Transverse colon (tissue), 4 donors: ENCODE measurements around the gene RNF115.

Source experiments
- CTCF ChIP-seq, 5 experiments: fragments of 200-600 bp in 3 of 5; fragments of 450-650 bp in 2 of 5; sonication (generic) in 3 of 5; IDR thresholded peaks; 1 replicate in 2 of 5; 2 replicates in 3 of 5; pipeline ENCODE4 v1.5.1; 2016 to 2017; ENCODE audit warnings: antibody characterized with exemption in 5 of 5, inconsistent platforms in 3 of 5, mild to moderate bottlenecking in 2 of 5, moderate library complexity in 1 of 5
- POLR2A ChIP-seq: fragments of 450-650 bp; IDR thresholded peaks from one replicate; pipeline ENCODE4 v1.6.1; 2016; ENCODE audit warnings: antibody characterized with exemption, mild to moderate bottlenecking, moderate library complexity
- POLR2AphosphoS5 ChIP-seq, 3 donors: sonication (generic); formaldehyde crosslinking; IDR thresholded peaks; one replicate each; pipeline ENCODE4 v1.6.1; 2016; ENCODE audit warnings: antibody characterized with exemption in 3 of 3

DNA sequence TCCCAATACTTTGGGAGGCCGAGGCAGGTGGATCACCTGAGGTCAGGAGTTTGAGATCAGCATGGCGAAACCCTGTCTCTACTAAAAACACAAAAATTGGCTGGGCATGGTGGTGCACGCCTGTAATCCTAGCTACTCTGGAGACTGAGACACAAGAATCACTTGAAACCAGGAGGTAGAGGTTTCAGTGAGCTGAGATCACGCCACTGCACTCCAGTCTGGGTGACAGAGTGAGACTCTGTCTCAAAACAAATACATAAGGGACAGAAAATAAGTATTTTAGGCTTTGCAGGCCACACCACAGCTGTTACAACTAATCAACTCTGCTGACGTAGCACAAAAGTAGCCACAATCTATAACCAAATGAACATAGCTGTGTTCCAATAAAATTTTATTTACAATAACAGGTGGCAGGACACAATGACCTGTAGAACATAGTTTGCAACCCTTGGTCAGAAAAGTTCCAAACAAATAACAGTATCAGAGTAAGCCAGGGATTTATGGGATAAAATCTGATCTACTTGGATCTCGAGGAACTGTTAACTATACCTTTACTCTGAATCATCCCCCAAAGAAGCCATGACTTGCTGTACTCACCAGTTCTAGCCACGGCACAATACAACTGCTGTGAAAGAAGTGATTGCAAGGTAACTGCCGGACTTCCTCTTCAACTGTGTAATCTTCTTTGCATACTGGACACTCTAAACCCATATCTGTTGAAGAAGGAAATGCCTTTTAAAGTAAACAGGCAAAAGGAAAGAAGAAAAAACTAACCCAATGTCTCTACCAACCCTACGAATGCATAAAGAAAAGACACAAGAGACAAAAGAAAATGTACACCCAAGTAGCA is 76.3 kb downstream of the RNF115 start:
- TF ChIP-seq CTCF (IDR thresholded peaks at IDR 0.05) (no peak), POLR2A (no peak), POLR2AphosphoS5 (IDR thresholded peaks at IDR 0.05) (no peak)
